HG03354 (cell line): ENCODE results near the gene ACSL5.

Source experiments
- ATAC-seq: cut with Tn5 transposase; IDR thresholded peaks from one replicate; pipeline ENCODE4 v1.9.1; 2021; ENCODE audit warnings: mild to moderate bottlenecking; ENCODE audit not compliant: unreplicated experiment, poor library complexity, severe bottlenecking

Gene ACSL5

DNA sequence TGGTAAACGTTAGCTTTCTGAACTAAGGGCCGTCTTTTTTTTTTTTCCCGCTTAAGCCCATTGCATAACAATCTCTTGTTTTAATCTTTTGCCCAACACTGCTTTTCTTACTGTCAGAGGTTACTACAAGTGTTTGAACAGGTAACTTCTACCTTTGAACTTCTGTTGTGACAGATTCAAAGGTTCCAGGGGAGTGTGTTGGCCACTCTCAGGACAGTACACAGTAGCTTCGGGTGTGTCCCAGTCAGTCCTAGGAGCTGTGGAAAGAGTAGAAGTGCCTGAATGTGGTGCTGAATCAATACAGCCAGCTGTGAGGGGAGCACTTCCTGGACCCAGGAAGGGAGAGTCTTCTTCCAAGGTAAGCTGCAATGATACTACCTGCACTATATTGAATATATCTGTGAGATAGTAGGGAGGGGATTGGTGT is at the start of gene ACSL5:
Gene ACSL5, plus strand, starts transcription at position 205 of the 427 bp plus-strand sequence. CDS start 20,831 bp downstream, outside the sequence.
- no peak for ATAC-seq

- no peak for ATAC-seq
Measured at GRCh38 chr10:112327678-112328077, 46.2 kb upstream of the ACSL5 start.

- ATAC-seq, result no peak
Measured at GRCh38 chr10:112330162-112330561, 43.8 kb upstream of the ACSL5 start.

DNA sequence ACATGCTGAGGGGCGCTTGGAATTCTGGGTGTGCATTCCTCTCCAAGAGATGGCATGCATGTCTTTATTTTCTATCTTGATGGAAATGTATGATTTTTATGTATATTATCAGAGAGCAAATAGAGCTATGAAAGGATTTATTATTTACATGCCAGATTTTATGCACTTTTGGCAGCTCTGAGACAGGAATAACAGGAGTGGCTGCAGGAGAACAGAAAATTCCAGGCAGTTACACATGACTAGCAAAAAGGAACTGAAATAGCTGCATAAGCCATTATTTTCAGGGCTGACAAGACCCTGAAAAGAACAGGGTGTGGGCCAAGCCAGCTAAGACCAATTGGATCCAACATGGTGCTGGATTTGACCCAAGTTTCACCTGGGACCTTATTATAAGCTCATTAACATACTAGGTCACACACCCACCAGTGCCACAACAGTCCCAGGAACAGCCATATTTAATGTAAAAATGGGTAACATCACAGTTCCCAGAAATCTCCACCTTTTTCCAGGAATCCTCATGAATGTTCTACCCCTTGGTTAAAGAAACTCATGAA is 43.2 kb upstream of the ACSL5 start:
- no peak for ATAC-seq

DNA sequence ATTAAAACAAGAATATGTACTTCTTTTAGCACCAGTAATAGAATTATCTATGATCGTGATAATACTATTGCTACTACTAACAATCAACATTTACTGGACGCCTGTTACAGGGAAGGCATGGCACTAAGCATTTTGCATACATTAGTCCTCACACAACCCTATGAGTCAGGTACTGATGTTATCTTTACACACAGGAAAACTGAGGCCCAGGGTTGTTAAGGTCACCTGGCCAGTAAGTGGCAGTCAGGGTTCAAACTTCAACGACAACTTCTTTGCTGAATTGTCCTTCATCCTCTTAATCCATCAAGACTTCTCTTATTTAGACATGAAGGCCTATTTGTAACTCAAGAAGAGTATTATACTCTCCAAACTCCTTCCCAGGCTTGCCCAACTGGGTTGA is 41.9 kb upstream of the ACSL5 start:
- ATAC-seq, result no peak

GRCh38 chr10:112332509-112333228 is 41.2 kb upstream of the ACSL5 start:
- no peak for ATAC-seq

GRCh38 chr10:112333452-112333851 is 40.5 kb upstream of the ACSL5 start:
- no peak for ATAC-seq

DNA sequence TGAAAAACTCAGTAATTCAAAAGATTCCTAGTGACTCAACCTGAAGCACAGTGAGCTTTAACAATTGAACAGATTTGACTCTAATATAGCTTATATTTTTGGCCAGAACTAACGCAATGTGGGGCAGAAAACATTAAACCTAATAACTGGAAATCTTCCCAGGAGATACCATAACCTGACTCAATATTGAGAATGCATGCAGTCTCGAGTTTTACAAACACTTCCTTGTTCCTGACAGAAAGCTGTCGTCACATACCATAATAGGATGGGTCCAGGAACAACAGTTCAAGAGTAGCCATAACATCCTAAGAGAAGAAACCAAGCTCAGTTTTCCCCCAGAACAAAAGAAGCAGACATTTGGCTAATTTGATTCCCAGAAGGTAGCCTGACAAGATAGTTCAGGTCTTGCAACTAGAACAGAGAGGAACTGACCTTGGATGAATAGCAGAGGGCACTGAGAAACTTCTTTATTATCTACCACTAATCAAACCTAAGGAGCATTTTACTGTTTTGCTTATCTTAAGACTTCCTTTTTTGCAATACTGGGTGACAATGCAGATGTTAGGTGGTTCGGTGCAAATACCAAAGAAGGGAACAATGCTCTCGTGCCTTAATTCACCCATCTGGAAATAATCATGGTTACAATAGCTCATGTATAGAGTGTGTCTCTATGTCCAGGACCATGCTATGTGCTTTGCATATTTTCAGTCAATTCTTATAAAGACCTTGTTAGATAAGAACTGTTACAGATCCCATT is 38.6 kb upstream of the ACSL5 start:
- no peak for ATAC-seq

DNA sequence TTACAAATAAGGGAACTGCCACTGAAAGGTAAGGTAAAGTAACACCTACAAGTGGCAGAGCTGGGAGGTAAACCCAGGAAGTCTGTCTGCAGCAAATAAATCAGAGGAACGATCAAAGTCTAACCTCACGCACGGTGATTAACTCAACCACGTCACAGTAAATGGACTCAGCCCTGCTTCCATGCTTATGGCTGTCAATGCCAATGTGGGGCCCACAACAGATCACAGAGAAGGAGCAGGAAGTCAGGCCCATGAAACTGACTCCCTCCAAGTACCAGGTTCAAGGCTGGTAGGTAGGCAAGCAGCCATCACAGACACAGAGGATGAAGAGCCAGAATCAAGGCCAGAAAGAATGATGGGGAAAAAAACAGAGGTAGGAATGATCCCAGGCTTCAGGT is 38.0 kb upstream of the ACSL5 start:
- no peak for ATAC-seq

- ATAC-seq, result no peak
Measured at GRCh38 chr10:112336556-112337201, 37.2 kb upstream of the ACSL5 start.

GRCh38 chr10:112338957-112339356 is 35.0 kb upstream of the ACSL5 start:
- no peak for ATAC-seq

DNA sequence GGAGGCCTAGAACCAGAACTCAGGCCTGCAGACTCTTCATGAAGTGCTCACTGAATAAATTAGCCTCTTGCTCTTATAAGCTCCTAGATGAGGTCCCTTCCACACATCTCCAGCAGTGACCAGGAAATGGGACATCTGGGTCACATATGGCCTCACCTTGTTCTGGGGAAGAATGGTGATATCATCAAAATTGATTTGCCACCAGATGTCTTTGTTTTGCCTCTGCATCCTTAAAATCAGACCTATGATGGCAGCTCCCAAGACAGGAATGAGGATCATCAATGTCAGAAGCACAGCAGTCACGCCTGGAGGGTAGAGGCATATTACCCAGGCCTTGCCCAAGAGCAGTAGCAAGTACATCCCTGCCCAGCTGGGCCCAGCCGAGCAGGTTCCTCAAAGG is 33.3 kb upstream of the ACSL5 start:
- ATAC-seq, result no peak

GRCh38 chr10:112343056-112343806 is 30.7 kb upstream of the ACSL5 start:
- no peak for ATAC-seq

DNA sequence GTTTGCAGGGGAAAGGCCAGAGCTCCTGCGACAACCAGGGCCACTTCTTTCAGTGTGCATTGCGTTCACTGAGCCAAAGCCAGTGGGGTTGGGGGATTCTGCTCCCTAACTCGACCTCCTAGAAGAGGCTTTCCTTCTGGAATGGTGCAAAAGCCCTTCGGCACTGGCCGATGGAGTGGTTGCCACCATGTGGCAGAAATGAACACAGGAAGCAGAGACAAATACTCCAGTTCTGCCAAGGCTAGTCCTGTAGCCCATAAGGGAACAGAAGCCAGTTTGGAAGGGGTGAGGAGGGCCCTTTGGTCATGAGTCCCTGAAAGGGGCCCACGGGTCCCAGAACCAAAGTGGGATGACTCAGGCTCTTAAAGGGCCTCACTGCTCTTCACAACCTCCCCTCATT is 29.7 kb upstream of the ACSL5 start:
- ATAC-seq, result no peak

DNA sequence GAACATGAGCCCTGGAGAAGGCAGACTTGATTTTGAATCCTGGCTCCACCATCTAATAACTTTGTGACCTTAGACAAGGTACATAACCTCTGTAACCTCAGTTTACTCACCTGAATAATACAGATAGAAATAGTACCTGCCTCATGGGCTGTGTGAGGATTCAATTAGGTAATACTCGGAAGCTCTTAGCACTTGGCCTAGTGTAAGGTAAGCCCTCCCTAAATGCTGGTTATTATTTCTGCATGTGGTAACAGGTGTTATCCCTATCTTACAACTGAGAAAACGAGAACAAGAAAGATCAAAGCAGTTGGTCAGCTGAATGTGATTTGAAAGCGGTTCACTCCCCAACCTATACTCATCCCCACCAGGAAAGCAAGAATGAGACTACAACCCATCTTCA is 28.7 kb upstream of the ACSL5 start:
- ATAC-seq, result no peak

DNA sequence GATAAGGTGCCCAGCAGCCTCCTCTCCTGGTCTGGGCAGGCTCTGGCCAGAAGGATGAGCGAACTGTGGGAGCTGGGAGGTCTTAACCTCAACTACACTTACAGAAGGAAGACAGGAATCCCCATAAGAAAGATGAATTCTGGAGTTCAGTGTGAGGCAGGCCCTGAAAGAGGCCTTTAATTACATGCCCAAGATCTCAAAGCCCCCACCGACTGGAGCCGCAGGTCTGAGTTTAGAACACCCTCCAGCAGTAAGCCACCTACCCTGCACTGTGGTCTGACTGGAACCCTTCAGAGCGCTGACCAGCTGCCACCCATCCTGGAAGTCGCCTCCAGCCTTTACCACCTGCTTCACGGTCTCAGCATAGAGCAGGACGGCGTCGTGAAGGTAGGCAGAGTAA is 28.2 kb upstream of the ACSL5 start:
- no peak for ATAC-seq

DNA sequence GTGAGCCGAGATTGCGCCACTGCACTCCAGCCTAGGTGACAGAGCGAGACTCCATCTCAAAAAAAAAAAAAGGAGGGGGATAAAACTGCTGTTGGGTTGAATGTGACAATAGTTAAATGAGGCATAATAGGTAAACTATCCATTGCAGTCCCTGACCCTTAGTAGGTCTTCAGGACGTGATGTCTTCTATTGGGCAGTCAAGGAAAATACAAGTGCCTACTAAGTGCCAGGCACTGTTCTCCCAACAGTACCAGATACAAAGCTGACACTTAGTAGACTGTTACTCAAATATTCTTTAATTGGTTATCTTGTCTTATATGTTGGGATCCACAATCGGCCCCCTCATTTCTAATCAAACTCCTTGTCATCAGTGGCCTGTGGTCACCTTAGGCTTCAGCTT is 27.1 kb upstream of the ACSL5 start:
- no peak for ATAC-seq

- ATAC-seq, result no peak
Measured at GRCh38 chr10:112347709-112348671, 25.9 kb upstream of the ACSL5 start.

GRCh38 chr10:112348759-112349158 is 25.2 kb upstream of the ACSL5 start:
- ATAC-seq, result no peak
